NCI-H146 treated with DMSO at 0.1 percent for 48 hours (cell line): Measurements from ENCODE around the gene TBC1D32.
"Not testable (repeated sequence)": the region's sequence is repeated elsewhere in the genome, so short reads cannot be mapped to it uniquely, and the experiment has no call there.

Experiments used
- DNase-seq: peaks from one replicate; lab custom pipeline; 2025; ENCODE audit not compliant: unreplicated experiment; lab: John Stamatoyannopoulos, UW

The TBC1D32 gene

DNA sequence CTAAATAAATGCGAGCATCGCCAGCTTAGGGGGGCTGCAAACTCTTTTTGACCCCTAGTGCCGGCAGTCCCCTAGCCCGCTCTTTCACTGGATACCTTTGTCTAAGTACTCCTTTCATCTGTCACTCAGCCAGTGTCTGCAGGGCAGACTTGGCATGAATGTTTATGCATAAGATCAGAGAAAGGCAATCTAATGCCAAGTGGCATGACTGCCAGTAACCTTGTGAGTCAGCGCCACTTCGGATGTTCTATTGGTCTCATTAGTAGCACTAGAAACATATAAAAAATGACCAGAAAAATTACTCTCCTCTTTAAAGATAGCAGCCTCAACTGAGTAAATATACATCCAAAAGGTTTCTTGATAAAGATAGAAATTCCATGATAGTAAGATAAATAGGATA is 192.2 kb downstream of the TBC1D32 start:
- no peak for DNase-seq

- DNase-seq, result no peak
These were observed 198.9 kb downstream of the TBC1D32 start for GRCh38 chr6:121135425-121135824.

- no peak for DNase-seq
These were observed 199.4 kb downstream of the TBC1D32 start for GRCh38 chr6:121134922-121135321.

DNA sequence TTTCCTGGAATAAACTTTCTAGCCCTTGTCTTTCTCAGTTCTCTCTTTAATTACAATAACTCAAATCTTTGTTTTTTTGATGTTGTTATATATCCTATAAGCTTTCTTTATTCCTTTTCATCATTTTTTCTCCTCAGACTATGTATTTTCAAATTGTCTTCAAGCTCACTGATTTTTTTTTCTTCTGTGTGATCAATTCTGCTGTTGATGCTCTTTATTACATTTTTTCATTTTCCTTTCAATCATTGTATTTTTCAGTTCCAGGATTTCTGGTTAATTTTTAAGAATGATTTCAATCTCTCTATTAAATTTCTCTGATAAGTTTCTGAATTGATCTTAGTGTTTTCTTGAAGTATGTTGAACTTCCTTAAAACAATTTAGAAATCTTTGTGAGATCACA is 209.7 kb downstream of the TBC1D32 start:
- no peak for DNase-seq

DNA sequence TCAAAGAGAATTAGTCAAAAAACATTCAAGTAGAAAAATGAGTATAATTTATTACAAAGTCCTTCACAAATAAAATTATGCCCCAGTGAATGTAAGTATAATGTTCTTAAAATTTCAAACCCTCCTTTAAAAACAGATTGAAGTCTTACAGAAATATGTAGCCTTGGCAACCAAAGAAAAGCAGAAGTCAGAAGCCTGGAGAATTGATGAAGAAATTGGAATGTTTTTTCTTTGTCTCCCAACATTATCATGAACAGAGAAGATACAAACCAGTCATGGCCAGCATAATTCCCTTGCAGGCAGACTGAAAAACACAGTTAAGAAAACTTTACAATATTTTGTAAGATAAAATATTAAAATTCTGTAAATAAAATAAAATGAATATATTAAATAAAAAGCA is 221.9 kb downstream of the TBC1D32 start:
- no peak for DNase-seq

- DNase-seq, result no peak
These were observed 223.5 kb downstream of the TBC1D32 start for GRCh38 chr6:121110733-121111132.

DNA sequence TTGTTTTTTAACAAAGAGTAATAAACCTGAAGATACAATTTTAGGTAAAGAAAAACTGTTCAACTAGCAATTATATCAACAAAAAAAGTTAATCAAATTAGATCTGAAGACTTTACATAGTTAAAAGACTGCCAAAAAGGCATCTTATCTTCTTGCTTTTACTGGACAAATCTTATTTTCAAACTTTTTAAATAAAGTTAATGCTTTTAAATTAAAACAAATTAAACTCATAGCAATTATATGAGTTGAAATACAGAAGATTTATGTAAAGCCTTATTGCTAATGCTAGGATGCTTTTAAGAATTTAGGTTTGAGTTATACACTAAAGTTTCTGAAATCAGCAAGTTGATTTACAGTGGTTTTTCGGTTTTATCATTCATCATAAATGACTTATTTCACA is 227.3 kb downstream of the TBC1D32 start:
- no peak for DNase-seq

DNA sequence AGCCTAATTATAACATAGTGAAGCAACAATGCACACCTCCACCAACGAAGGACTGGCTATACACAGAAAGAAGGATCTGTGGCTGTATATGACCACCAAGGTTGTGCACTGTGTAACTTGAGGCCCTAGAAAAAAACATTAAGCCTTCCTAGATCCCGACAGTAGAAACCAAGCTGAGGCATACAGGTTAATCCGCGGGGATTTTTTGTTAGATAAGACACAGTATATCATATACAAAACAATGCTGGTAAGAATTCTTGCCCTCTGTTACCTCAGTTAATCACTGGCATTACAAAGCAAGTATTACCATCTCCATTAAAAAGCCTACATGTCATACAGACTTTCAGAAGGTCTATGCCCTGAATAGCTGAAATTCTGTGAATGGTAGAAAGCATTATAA is 228.8 kb downstream of the TBC1D32 start:
- no peak for DNase-seq

DNA sequence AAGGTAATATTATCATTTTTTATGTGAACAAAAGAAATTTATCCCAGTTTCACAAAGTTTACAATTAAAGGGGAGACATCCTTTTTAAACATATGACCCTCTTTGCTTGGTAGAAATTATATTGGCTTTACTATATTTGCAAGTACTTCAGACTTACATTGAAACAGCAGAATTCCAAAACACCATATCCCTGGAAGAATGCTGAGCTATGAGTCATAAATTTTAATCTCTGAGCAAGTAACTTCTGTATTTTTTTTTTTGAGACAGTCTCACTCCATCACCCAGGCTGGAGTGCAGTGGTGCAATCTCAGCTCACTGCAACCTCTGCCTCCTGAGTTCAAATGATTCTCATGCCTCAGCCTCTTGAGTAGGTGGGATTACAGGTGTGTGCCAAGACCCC is 240.4 kb downstream of the TBC1D32 start:
- no peak for DNase-seq

DNA sequence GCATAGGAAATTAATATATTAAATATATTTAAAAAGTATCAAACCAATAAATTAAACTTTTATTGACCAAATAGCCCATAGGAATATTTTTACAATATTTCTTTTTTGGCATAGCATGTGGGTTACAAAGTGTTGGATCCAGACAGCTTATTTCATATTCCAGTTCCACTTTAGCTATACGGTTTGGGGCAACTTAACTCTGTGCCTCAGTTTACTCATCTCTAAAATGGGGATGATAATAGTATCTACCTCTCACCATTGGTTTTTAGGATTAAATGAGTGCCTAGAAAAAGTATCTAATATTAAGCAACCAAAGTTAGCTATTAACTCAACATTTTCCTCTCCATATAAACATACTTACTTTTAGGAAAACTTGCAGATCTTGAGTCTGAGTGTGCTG is 243.8 kb downstream of the TBC1D32 start:
- DNase-seq, result no peak

DNA sequence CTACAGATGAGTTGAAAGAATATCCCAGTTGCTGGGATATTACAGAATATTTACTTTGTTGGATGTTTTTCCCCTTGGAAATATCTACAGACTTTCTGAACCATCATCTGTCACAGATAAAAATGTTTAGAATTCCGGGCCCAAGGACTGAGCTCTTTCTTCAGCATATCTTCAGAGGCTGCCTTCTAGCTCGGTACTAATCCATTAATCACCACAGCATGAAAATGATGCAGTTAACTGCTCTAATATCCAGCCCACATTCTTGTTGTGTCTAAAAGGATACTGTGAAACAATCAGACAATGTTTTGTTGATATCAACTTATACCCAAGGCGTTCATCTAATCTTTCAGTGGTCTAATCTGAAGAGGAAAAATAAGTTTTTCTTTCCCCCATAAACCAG is 247.4 kb downstream of the TBC1D32 start:
- no peak for DNase-seq

GRCh38 chr6:121076119-121076518 is 258.2 kb downstream of the TBC1D32 start:
- no peak for DNase-seq

DNA sequence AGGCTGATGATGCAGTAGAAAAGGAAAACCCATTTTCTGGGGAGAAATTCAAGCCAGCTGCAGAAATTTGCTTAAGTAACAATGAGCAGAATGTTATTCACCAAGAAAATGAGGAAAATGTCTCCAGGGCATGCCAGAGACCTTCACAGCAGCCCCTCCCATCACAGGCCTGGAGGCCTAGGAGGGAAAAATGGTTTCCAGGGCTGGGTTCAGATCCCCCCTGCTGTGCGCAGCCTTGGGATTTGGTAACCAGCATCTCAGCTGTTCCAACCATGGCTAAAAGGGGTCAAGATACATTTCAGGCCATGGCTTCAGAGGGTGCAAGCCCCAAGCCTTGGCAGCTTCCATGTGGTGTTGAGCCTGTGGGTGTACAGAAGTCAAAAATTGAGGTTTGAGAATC is 265.5 kb downstream of the TBC1D32 start:
- DNase-seq, result not testable (repeated sequence)

- no peak for DNase-seq
These were observed 266.9 kb downstream of the TBC1D32 start for GRCh38 chr6:121067381-121067780.

- DNase-seq, result no peak
These were observed 269.9 kb downstream of the TBC1D32 start for GRCh38 chr6:121064345-121064744.

DNA sequence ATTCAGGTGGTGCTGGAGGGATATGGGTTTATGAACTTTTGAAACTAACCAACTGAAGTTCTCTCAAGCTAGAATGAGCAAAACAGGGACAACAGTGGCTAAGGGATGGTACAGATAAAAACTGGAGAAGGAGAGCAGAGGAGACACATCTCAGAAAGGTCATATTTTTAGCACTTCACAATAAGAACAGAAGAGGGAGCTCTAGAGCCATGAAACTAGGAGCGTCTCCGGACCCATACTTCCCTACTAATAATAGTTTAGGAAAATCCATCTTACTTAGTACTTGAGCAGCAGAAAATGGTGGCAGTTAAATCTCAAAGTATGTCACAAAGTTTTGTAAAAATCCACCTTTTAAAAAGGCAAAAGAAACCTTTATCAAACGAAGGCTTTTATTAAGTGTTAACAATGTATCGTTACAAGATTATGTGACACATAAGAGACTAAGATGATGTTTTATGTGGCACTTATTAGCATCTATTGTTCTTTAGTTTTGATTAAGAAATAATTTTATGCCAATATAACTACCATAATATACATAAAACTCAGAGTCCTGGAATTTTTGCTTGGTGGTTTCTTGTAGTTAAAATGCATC is 278.6 kb downstream of the TBC1D32 start:
- DNase-seq, result peak; percentile 60

DNA sequence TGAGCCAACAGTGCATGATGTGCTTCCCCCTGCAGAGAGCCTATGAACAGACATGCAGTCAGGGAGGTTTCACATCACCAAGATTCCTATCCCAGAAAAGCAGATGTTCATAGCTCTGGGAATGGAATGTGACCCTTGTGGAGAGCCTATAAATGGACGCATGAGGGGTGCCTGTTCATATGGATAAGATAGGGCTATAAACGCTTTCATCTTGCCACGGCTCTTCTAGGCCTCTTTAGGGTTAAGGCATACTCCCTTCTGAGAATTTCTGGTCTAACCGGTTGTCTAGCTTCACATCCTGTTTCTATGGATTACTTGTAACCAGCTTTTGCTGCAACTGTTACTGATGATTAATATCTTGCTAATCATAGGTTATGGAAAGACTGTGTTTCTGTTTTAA is 285.7 kb downstream of the TBC1D32 start:
- not testable (repeated sequence) for DNase-seq

GRCh38 chr6:121044905-121045304 is 289.4 kb downstream of the TBC1D32 start:
- not testable (repeated sequence) for DNase-seq

- DNase-seq, result not testable (repeated sequence)
These were observed 290.6 kb downstream of the TBC1D32 start for GRCh38 chr6:121043706-121044105.

DNA sequence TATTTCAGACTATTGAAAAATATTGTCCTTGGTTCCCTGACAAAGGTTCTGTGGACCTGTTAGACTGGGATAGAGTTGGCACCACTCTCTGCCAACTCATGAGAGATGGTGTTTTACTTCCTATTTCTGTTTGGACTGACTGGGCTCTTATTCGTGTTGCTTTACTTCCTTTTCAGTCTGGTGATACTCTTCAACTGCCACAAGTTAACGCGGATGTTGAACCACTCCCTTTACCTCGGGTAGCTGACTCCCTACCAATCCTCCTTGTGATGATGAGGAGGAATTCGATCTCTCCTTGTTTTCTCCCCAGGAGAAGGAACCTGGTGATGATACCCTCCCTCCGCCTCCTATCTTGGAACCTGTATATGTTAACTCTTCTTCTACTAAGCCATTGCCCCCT is 291.1 kb downstream of the TBC1D32 start:
- not testable (repeated sequence) for DNase-seq

DNA sequence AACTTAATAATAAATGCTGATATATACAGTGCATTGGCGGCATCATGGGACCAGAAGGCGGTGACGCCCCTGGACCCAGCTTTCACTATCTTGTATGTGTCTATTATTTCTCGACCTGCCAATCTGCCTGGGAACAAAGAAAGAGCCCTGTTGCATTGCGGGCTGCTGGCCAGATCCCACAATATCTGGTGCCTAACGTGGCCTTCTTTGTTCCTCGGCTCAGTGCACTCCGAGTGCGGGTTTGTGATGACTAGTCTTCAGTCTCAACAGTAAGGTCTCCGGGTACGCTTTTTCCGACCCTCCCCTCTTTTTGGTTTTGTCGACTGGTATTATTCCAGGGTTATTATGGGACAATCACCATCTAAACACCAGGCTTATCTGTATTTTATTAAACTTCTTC is 291.5 kb downstream of the TBC1D32 start:
- DNase-seq, result no peak

- DNase-seq, result no peak
These were observed 293.4 kb downstream of the TBC1D32 start for GRCh38 chr6:121040831-121041230.

DNA sequence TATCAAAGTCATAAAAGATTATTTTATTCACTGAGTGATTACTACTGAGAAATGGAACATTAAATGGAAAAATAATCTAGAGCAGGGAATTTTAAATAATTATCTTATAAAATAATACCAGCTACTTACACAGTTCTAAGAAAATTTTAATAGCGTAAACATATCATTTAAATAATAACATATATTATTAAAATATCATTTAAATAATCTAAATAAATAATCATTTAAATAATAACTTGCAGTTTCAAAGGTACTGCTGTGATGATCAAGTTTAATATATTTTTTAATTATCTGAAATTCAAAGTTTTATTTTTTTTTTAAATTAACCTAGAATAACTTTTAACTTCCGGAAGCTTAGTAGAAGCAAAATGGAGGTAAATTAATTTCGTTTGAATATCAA is 301.2 kb downstream of the TBC1D32 start:
- no peak for DNase-seq
